K562 (cell line): ENCODE data around the gene ARAP1. TPM values are rescaled to one million over a fixed set of nuclear protein-coding genes. Genes with fewer than 3 reads are reported as not detected.

ENCODE experiments used
- ATAC-seq: fragments of 200-7000 bp; cut with Tn5 transposase; 3 replicates; pipeline ENCODE4 v1.9.1; 2020; ENCODE audit warnings: moderate library complexity
- BruUV-seq: library from RNA; stranded (reverse); fragments of 400-500 nt; replicated peaks from 2 replicates; lab custom pipeline; 2021; lab: Mats Ljungman, UMichigan
- CTCF ChIA-PET: fragments of 300-600 bp; formaldehyde crosslinking; extraction: SDS; loops from one replicate; lab custom pipeline; 2021; ENCODE audit warnings: low intra/inter-chr PET ratio; lab: Yijun Ruan, JAX
- POLR2A ChIA-PET: fragments of 300-600, 350-650 bp; sonication (Branson Sonifier 250); formaldehyde crosslinking; extraction: SDS; loops from one replicate; lab custom pipeline; 2021; ENCODE audit warnings: antibody characterized with exemption, inconsistent platforms; lab: Yijun Ruan, JAX
- DNase-seq, 4 experiments: peaks; one replicate each; pipeline versions ENCODE4 v3.0.0 to v3.0.0-alpha.2; 2011 to 2018; ENCODE audit warnings: low spot score in 3 of 4, mixed read lengths in 3 of 4; ENCODE audit errors: extremely low read depth in 1 of 4
- FAIRE-seq: peaks from 2 replicates; lab custom pipeline; 2011; peaks lifted over from hg19 to GRCh38; lab: Jason Lieb, UNC
- H2AFZ ChIP-seq: 2 replicates; pipeline ENCODE4 v1.6.0; 2011; ENCODE audit warnings: low read depth, low read length, control low read depth, inconsistent platforms
- H3K27ac ChIP-seq: fragments of 200-600 bp; 3 replicates; pipeline ENCODE4 v1.8.0; 2011; ENCODE audit warnings: low read depth, mild to moderate bottlenecking, control low read depth, inconsistent platforms, low read length, moderate library complexity, mixed read lengths; ENCODE audit errors: extremely low read depth
- H3K27me3 ChIP-seq, 2 experiments: fragments of 300-600 bp in 1 of 2; 2 replicates in 1 of 2; 3 replicates in 1 of 2; pipeline versions ENCODE4 v1.6.0 to v1.8.0; 2011; ENCODE audit warnings: inconsistent platforms in 2 of 2, low read length in 2 of 2, mild to moderate bottlenecking in 1 of 2, mixed read lengths in 1 of 2, moderate library complexity in 1 of 2; ENCODE audit not compliant: control insufficient read depth in 2 of 2, insufficient read depth in 2 of 2
- H3K36me3 ChIP-seq: fragments of 300-600 bp; 3 replicates; pipeline ENCODE4 v1.8.0; 2011; ENCODE audit warnings: mild to moderate bottlenecking, low read length, inconsistent platforms; ENCODE audit not compliant: control insufficient read depth, insufficient read depth
- H3K4me1 ChIP-seq, 2 experiments: fragments of 200-600 bp in 1 of 2; replicated peaks in 1 of 2; 2 replicates in 1 of 2; 3 replicates in 1 of 2; pipeline versions ENCODE4 v1.5.1 to v1.8.0; 2011; ENCODE audit warnings: inconsistent platforms in 2 of 2, low read length in 2 of 2, mild to moderate bottlenecking in 1 of 2, mixed read lengths in 1 of 2, moderate library complexity in 1 of 2; ENCODE audit not compliant: control insufficient read depth in 2 of 2, insufficient read depth in 2 of 2
- H3K4me2 ChIP-seq: 2 replicates; pipeline ENCODE4 v1.6.1; 2011; ENCODE audit warnings: low read length, control low read depth, inconsistent platforms, mixed read lengths; ENCODE audit not compliant: insufficient read depth
- H3K4me3 ChIP-seq: fragments of 200-600 bp; sonication (generic), shearing (Covaris generic); 2 replicates; pipeline ENCODE4 v1.5.1; 2016; ENCODE audit warnings: control low read depth, inconsistent platforms
- H3K79me2 ChIP-seq: fragments of 200-600 bp; 3 replicates; pipeline ENCODE4 v1.8.0; 2011; ENCODE audit warnings: low read length, inconsistent platforms; ENCODE audit not compliant: control insufficient read depth, insufficient read depth
- H3K9ac ChIP-seq, 2 experiments: 2 replicates each; pipeline versions ENCODE4 v1.6.0 to v1.6.1; 2011; ENCODE audit warnings: low read depth in 2 of 2, low read length in 2 of 2, control low read depth in 1 of 2, inconsistent platforms in 1 of 2, mild to moderate bottlenecking in 1 of 2, mixed read lengths in 1 of 2; ENCODE audit not compliant: insufficient read depth in 1 of 2
- H3K9me1 ChIP-seq: one replicate; pipeline ENCODE4 v1.6.0; 2011; ENCODE audit warnings: inconsistent platforms, mild to moderate bottlenecking, low read length, moderate library complexity; ENCODE audit not compliant: control insufficient read depth, insufficient read depth
- H3K9me3 ChIP-seq: replicated peaks from 2 replicates; pipeline ENCODE4 v1.5.1; 2011; ENCODE audit warnings: low read depth, low read length, inconsistent platforms; ENCODE audit not compliant: control insufficient read depth, insufficient read depth
- H4K20me1 ChIP-seq: replicated peaks from 2 replicates; pipeline ENCODE4 v1.6.1; 2011; ENCODE audit warnings: low read length, inconsistent platforms, mixed read lengths; ENCODE audit not compliant: control insufficient read depth, insufficient read depth
- POLR2G ChIP-seq: fragments of 200-400 bp; formaldehyde crosslinking; IDR thresholded peaks from 2 replicates; pipeline ENCODE4 v1.6.1; 2017; ENCODE audit warnings: low read depth, mild to moderate bottlenecking, antibody characterized with exemption, low read length, moderate library complexity
- PTTG1 ChIP-seq: fragments of 450-650 bp; IDR thresholded peaks from 2 replicates; pipeline ENCODE4 v1.6.1; 2016; ENCODE audit warnings: low read depth, mild to moderate bottlenecking, missing genetic modification characterization, missing compliant biosample characterization
- SAP30 ChIP-seq: fragments of 200-600 bp; sonication (generic); IDR thresholded peaks from 2 replicates; pipeline ENCODE4 v1.6.1; 2012; ENCODE audit warnings: borderline replicate concordance, low read depth, mild to moderate bottlenecking, moderate library complexity, low read length, control low read depth, inconsistent platforms; ENCODE audit not compliant: insufficient read depth, poor library complexity, severe bottlenecking
- TCF7L2 ChIP-seq: fragments of 150-350 bp; IDR thresholded peaks from 2 replicates; pipeline ENCODE4 v1.6.1; 2016; ENCODE audit warnings: low read depth, mild to moderate bottlenecking, low read length, moderate library complexity
- ZNF316 ChIP-seq: fragments of 450-650 bp; IDR thresholded peaks from 2 replicates; pipeline ENCODE4 v1.6.1; 2016
- WGBS: fragments of 100-300 bp; shearing (Covaris generic); methylation state at CpG from one replicate; pipeline ENCODE4 v1.1.6; 2016; ENCODE audit warnings: low coverage, mixed read lengths; ENCODE audit not compliant: insufficient coverage; ENCODE audit errors: missing lambda C conversion rate; 5-methylcytosine and 5-hydroxymethylcytosine counted together
- in situ Hi-C: fragments of 300-500 bp; cut with MboI; formaldehyde crosslinking; loops from 4 replicates; pipeline ENCODE4 v1.15.0; 2018; ENCODE audit warnings: inconsistent platforms, mixed read lengths
- intact Hi-C: fragments of 100-400 bp; cut with micrococcal nuclease; formaldehyde crosslinking; loops from 2 replicates; pipeline ENCODE4 v1.14.2; 2022
- polyA plus RNA-seq, 8 experiments: library from polyadenylated mRNA; depleted of rRNA in 4 of 8; stranded (reverse) in 5 of 8; unstranded in 3 of 8; fragments of >200 nt; fragmentation: Nextera tagmentation in 2 of 8; fragmentation: Illumina TruSeq in 1 of 8; extraction: Ambion mirVana in 2 of 8; extraction: Trizol in 1 of 8; gene quantifications; 2 replicates each; pipeline versions ENCODE4 v1.2.1 to v1.2.3, GENCODE V29; 2011 to 2014; ENCODE audit warnings: inconsistent platforms in 1 of 8, missing spikeins in 1 of 8
- total RNA-seq, 7 experiments: library from RNA; depleted of rRNA in 6 of 7; stranded (reverse); fragments of >200 nt in 6 of 7; fragmentation: Illumina TruSeq in 2 of 7; extraction: Trizol in 2 of 7; gene quantifications; 2 replicates each; pipeline versions ENCODE4 v1.2.1 to v1.2.3, GENCODE V29; 2011 to 2021; ENCODE audit warnings: low replicate concordance in 1 of 7
- TF ChIP-seq, protein P1 (sequence below): sonication (generic); formaldehyde crosslinking; IDR thresholded peaks from 2 replicates; pipeline ENCODE4 v1.8.1; 2023; ENCODE audit warnings: mild to moderate bottlenecking, missing genetic modification reagents
- TF ChIP-seq, protein P2 (sequence below), 3 experiments: IDR thresholded peaks in 2 of 3; conservative IDR thresholded peaks in 1 of 3; 2 replicates each; pipeline ENCODE4 v1.5.1; 2011 to 2012; ENCODE audit warnings: low read length in 3 of 3, mild to moderate bottlenecking in 3 of 3, control low read depth in 2 of 3, improper control_type of control experiment in 1 of 3, inconsistent platforms in 1 of 3, low read depth in 1 of 3, mixed read lengths in 1 of 3, moderate library complexity in 1 of 3; ENCODE audit not compliant: insufficient read depth in 2 of 3

Gene ARAP1
- total and polyA plus RNA-seq, 9 of the 15 experiments (the other 6 are each of a cell fraction or from before 2014, with no cell fraction given), result 0.23 to 67.0 (median 24.6) TPM

DNA sequence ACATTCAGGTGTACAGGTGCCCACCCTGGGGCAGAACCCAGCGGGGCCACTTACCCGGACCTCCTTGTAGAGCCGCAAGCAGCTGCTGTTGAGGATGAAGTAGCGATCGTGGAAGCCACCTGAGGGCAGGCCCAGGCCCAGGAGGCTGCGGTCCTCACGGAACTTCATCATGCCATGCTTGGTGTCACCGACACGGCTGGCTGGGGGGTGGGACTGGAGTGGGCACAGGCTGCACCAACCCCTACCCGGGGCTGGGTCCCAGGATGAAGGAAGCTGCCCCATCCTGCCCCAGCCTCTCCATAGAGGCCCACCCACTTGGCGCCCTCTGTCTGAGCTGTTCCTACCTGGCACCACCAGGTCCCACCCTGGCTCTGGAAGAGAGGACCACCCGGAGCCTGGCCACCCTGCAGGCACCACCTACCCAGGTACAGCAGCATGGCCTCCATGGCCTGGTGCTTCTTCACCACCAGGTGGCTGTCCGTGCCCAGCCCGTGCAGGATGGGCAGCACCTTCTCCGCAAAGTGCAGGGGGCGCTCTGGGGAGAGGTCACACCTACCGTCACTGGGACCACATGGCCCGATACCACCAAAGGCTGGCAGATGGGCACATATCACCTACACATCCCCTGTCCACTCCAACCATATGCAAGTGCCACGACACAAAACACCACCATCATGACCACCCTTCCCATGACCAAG is 58.8 kb downstream of the ARAP1 start:
- intact Hi-C loops, result no loop called here
- Histone ChIP-seq H3K9ac (no peak overlapping the region), H4K20me1 (peaks cover 9% of the 10 kb centered on the region), H3K4me2 (no peak overlapping the region), H3K79me2 (no peaks in the 10 kb centered on the region; the same call in 2 of the 3 replicates), H3K4me1 (peaks cover 8 to 19% of the 10 kb centered on the region in 2 experiments; a peak in 4 of 5 replicates), H2AFZ (no peak overlapping the region), H3K27me3 (no peaks in the 10 kb centered on the region), H3K4me3 (no peak overlapping the region), H3K9me1 (peaks cover 12% of the 10 kb centered on the region), H3K36me3 (peaks cover 94% of the 10 kb centered on the region; the same call in 2 of the 3 replicates), H3K9me3 (no peaks in the 10 kb centered on the region), H3K27ac (no peak overlapping the region)
- WGBS, result 98% methylated on average over 19 of the region's 19 CpGs
- in situ Hi-C loops, result no loop called here
- ATAC-seq (no peak), DNase-seq (no peak), FAIRE-seq (no peak)
- BruUV-seq, result no TSS peak
- CTCF ChIA-PET, result no interaction called here
- POLR2A ChIA-PET, result interaction anchor here (0.7 kb wide), 1 partner anchor 140 kb away, joined by 4 read pairs; no protein-coding TSS in a partner anchor
- TF ChIP-seq POLR2G, result 0 out of 2 replicates have a peak, but pooled peaks have one; percentile 15
- TF ChIP-seq, protein P1, sequence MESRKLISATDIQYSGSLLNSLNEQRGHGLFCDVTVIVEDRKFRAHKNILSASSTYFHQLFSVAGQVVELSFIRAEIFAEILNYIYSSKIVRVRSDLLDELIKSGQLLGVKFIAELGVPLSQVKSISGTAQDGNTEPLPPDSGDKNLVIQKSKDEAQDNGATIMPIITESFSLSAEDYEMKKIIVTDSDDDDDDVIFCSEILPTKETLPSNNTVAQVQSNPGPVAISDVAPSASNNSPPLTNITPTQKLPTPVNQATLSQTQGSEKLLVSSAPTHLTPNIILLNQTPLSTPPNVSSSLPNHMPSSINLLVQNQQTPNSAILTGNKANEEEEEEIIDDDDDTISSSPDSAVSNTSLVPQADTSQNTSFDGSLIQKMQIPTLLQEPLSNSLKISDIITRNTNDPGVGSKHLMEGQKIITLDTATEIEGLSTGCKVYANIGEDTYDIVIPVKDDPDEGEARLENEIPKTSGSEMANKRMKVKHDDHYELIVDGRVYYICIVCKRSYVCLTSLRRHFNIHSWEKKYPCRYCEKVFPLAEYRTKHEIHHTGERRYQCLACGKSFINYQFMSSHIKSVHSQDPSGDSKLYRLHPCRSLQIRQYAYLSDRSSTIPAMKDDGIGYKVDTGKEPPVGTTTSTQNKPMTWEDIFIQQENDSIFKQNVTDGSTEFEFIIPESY (CRISPR knock-in tag), result no peak; the same call in 1 of the 2 replicates
- peak; percentile 24; the same call in 1 of the 2 replicates for TF ChIP-seq ZNF316
- TF ChIP-seq, protein P2, sequence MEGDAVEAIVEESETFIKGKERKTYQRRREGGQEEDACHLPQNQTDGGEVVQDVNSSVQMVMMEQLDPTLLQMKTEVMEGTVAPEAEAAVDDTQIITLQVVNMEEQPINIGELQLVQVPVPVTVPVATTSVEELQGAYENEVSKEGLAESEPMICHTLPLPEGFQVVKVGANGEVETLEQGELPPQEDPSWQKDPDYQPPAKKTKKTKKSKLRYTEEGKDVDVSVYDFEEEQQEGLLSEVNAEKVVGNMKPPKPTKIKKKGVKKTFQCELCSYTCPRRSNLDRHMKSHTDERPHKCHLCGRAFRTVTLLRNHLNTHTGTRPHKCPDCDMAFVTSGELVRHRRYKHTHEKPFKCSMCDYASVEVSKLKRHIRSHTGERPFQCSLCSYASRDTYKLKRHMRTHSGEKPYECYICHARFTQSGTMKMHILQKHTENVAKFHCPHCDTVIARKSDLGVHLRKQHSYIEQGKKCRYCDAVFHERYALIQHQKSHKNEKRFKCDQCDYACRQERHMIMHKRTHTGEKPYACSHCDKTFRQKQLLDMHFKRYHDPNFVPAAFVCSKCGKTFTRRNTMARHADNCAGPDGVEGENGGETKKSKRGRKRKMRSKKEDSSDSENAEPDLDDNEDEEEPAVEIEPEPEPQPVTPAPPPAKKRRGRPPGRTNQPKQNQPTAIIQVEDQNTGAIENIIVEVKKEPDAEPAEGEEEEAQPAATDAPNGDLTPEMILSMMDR (IDR thresholded peaks at IDR 0.05 in 2 of 3, conservative IDR thresholded peaks at IDR 0.05 in 1 of 3; ENCODE audit: insufficient read depth in 2 of 3, low read depth in 1 of 3, low read length in 3 of 3), result peak in 1 of 3 experiments; percentile 48; a peak in 2 of 6 replicates
- TF ChIP-seq SAP30, result no peak
- no peak for TF ChIP-seq PTTG1
- TF ChIP-seq TCF7L2, result no peak
